ENCODE measurements around the gene MYRF. TPM values are rescaled to one million over a fixed set of nuclear protein-coding genes. Genes with fewer than 3 reads are reported as not detected.

The MYRF gene
- total and polyA plus RNA-seq, 2 of the 13 experiments (the other 11 are each of a cell fraction or from before 2014, with no cell fraction given): 10.2 to 25.9 TPM

DNA sequence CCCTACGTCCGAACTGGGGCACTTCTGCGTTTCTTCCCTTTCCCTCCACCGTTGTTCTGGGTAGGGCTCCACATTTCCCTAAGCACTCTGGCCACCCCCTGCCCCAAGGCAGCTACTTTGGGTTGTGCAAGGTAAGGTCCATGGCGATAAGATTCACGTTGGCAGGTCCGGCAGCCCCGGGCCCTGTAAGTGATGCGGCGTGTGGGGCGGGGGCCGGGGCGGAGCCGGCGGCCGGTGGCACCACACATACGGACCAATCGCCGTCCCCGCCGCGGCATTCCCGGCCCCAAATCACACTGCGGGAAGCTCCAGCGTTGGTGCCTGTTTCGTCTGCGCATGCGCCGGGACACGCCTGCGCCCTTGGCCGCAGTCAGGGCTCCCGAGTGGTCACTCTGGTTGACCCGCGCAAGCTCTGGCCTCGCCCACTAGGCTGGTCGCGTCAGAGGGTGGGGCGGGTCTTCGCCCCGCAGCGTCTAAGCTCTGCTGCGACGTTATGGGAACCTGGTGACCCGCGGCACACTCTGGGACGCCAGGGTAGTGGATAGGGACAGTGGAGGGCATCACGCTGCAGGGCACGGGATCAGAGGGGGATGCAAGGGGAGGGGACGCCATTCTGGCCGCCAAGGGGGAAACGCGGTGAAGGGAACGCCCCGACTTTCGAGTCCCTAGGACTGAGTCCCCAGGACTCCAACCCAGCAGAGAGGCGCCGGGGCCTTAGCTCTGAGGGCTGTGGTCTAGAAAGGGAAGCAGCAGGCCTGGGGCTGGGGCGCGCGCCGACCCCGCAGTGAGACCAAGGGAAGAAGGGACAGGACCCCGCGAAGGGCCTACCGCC, 62.7 kb downstream of the MYRF start (continued):
- TF ChIP-seq ZBTB40 (IDR thresholded peaks at IDR 0.05) (no peak), ZBTB40 (CRISPR knock-in tag; IDR thresholded peaks at IDR 0.05) (peak; percentile 58), ZNF724P (CRISPR knock-in tag; IDR thresholded peaks at IDR 0.05; ENCODE audit: borderline replicate concordance) (peak; percentile 92), MIER3 (CRISPR knock-in tag; IDR thresholded peaks at IDR 0.05; ENCODE audit: borderline replicate concordance) (no peak; the same call in 1 of the 2 replicates), SRF (IDR thresholded peaks at IDR 0.05; ENCODE audit: low read depth, low read length) (no peak), ZNF773 (CRISPR knock-in tag; IDR thresholded peaks at IDR 0.05; ENCODE audit: borderline replicate concordance) (0 out of 2 replicates have a peak, but pooled peaks have one; percentile 88), ZNF274 (CRISPR knock-in tag; IDR thresholded peaks at IDR 0.05) (no peak), HINFP (CRISPR knock-in tag; IDR thresholded peaks at IDR 0.05; ENCODE audit: low read depth) (peak; percentile 46; the same call in 1 of the 2 replicates), NPAS2 (CRISPR knock-in tag; IDR thresholded peaks at IDR 0.05; ENCODE audit: borderline replicate concordance) (no peak), SPEN (CRISPR knock-in tag; IDR thresholded peaks at IDR 0.05; ENCODE audit: low read depth) (peak; percentile 47; the same call in 1 of the 2 replicates), MED8 (CRISPR knock-in tag; IDR thresholded peaks at IDR 0.05; ENCODE audit: insufficient replicate concordance) (peak; percentile 80), ZNF660 (CRISPR knock-in tag; IDR thresholded peaks at IDR 0.05; ENCODE audit: borderline replicate concordance, low read depth) (no peak), KLF12 (CRISPR knock-in tag; IDR thresholded peaks at IDR 0.05; ENCODE audit: borderline replicate concordance) (peak; percentile 89; the same call in 1 of the 2 replicates), TBX2 (CRISPR knock-in tag; IDR thresholded peaks at IDR 0.05; ENCODE audit: borderline replicate concordance) (peak; percentile 79), HDAC1 (CRISPR knock-in tag; IDR thresholded peaks at IDR 0.05) (0 out of 2 replicates have a peak, but pooled peaks have one; percentile 49), ZNF691 (CRISPR knock-in tag; IDR thresholded peaks at IDR 0.05; ENCODE audit: borderline replicate concordance, low read depth) (no peak; the same call in 1 of the 2 replicates)
- TF ChIP-seq, protein P1, sequence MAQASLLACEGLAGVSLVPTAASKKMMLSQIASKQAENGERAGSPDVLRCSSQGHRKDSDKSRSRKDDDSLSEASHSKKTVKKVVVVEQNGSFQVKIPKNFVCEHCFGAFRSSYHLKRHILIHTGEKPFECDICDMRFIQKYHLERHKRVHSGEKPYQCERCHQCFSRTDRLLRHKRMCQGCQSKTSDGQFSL (CRISPR knock-in tag; IDR thresholded peaks at IDR 0.05): peak; percentile 80

Data from HepG2 (cell line).